Middle frontal gyrus (tissue), 1 donor: ENCODE data around the gene METTL26.

ENCODE experiments used
- DNase-seq: peaks from one replicate; pipeline ENCODE4 v3.0.0-alpha.2; 2015; ENCODE audit warnings: low spot score; ENCODE audit errors: extremely low spot score

METTL26 gene

GRCh38 chr16:625977-626765 is 9.9 kb downstream of the METTL26 start:
- no peak for DNase-seq

DNA sequence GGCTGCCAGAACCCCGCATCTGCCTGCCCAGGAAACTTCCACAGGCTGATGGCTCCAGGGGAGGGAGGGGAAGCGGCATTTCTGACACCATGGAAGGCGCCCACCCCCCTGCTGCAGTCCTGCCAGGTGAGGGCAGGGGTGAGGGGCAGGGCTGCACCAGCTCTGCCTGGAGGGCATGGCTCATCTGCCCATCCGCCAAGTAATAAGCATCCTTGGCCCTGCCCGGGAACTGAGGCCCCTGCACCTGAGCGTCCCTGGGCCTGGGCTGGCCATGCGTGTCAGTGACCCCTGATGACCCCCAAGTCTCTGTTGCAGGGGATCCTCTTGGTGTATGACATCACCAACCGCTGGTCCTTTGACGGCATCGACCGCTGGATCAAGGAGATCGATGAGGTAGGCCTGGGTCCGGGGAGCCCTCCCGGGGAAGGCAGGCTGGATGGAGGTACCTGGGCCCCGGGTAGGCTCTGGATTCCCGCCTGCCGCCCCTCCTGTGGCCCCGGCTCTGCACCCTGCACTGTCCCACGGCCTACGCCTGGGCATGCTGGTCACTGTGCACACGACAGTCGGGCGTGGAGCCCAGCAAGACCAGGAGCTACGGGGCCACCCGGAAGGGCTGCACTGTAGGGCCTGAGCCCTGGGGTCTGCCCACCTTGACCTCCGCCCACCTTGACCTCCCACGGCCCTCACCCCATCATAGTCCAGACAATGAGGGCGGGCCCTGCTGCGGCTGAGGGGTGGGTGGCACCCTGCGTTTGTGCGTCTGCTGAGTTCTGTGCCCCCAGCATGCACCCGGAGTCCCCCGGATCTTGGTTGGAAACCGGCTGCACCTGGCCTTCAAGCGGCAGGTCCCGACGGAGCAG is 10.8 kb downstream of the METTL26 start:
- DNase-seq = no peak

GRCh38 chr16:624526-625070 is 11.5 kb downstream of the METTL26 start:
- no peak for DNase-seq

- DNase-seq = no peak
Measured at GRCh38 chr16:622920-623280, 13.2 kb downstream of the METTL26 start.

DNA sequence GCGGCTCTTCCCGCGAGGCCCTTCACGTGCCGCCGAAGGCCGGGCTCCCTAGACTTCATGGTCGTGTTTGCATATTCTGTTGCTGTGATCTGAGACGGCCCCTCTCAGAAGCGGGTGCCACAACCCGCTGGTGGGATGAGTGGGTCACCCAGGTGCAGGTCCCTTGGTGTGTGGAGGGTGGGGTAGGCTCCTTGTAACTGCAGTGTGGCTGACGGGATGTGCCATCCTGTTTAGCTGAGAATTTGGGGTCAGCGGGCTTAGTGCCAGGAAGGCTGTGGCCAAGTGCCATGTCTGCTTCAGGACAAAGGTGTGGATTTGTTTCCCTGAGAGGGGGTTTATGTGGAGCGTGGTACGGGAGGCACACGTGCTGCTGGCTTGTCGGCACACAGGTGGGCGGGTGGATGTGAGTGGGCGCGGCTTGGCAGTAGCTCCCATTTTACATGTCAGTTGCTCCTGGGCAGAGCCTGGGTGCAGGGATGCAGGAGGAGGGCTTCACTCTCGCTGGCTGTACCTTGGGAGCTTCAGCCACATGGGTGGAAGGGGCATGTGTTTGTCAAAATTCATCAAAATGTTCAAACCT is 14.5 kb downstream of the METTL26 start:
- DNase-seq = no peak

- no peak for DNase-seq
Measured at GRCh38 chr16:620700-621525, 15.2 kb downstream of the METTL26 start.

GRCh38 chr16:619476-620100 is 16.5 kb downstream of the METTL26 start:
- DNase-seq = no peak

DNA sequence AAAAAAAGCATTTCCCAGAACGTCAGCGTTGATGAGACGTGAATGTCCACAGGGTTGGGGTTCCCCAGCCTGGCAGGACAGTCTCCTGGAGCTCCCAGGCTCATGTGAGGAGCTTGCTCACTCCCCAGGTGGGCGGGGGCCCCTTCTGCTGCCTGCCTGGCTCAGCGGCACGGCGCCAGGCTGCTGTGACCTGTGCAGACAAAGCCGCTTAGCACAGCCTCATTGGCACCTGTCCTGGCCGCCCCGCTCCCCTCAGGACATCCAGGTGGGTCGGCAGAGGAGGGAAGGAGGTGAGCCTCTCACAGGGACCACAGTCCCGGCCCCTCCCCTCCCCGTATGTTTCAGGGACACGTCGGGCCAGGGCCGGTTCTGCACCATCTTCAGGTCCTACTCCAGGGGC is 18.2 kb downstream of the METTL26 start:
- no peak for DNase-seq

DNA sequence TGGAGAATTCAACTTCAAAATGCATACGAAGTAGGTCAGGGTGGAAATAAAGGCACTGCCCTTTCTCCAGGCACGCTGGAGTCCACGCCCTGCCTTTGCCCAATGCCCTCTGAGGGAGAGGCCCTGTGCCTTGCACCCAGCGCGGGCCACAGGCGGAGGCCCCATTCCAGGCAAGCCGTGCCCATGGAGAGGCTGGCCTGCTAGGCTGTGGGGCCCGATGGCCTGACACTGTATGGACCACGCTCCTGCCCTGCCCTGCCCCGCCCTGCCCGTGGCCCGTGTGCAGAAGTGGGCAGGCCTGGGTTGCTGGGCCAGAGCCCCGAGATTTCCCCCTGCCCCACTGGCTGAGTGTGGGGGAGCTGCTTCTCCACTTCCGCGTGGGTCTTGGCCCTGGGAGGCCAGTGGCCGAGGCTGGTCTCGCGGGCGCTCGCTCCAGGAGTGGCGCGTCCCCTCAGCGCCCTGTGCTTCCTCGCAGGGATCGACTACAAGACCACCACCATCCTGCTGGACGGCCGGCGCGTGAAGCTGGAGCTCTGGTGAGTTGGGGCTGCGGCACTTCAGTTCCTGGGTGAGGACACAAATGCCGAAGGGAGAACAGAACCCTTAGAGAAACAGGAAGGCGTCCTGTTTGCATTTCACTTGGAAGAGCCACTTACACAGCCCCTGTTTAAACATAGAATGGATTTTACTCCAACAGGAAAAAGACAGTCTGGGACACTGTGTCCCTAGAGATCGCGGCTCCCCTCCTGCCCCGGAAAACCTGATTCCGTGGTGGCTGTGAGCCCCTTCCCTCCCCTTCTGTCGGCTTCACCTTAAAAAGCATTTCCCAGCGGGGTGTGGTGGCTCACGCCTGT is 19.1 kb downstream of the METTL26 start:
- DNase-seq = no peak

- no peak for DNase-seq
Measured at GRCh38 chr16:615122-615521, 21.0 kb downstream of the METTL26 start.

DNA sequence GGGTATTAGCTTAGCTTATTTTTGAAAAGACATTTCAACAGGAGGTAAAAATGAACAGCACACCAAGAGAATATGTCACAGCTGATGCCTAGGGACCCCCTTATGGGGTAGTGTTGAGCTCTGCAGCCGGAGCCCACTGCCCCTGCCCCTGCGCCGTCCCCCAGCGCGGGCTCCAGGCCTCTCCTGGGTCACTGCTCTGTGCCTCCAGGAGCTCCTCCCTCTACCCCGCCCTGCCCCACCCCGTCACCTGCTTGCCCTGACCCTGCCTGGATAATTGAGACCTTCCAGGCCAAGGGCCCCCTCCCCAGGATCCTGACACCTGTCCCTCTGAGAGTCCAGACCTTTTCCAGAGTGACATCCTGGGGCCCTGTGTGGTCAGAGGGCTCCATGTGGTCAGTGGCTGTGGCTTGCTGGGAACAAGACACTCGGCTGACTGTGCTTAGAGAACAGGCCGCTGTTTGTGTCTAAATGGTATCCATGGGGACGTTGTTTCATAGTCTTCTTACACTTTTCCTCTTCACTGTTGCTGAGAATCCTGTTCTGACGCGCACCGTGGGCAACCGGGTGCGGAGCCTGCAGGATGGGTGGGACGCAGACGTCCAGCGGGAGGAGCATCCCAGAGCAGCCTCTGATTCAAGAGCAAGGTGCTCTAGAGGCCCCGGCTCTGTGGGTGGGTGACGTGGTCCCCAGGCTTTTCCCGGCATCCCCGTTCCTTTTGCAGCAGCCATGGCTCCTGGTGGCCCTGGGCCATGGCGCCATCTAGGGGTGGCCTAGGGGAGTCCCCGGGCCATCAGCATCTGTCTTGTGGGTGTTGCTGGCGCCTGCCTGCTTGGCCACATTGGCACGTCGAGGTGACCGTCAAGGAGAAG is 25.4 kb downstream of the METTL26 start:
- DNase-seq = no peak

- DNase-seq = no peak
Measured at GRCh38 chr16:609984-610383, 26.1 kb downstream of the METTL26 start.

DNA sequence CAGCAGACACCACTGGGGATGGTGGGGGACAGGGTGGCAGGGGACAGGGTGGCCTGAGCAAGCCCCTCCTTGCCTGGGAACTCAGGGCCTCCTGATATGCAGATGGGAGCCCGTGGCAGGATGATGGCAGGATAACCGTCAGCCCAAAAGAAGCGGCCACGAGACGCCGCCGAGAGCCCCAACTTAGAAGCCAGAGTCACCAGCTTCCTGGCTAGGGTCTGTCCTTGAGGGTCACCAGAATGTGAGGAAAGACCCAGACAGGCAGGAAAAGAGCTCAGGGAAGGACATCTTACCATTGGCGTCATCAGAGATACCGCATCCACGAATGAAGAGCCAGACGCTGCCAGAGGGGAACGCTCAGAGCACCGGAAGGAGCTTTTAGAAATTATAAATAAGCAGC is 26.8 kb downstream of the METTL26 start:
- DNase-seq = no peak

DNA sequence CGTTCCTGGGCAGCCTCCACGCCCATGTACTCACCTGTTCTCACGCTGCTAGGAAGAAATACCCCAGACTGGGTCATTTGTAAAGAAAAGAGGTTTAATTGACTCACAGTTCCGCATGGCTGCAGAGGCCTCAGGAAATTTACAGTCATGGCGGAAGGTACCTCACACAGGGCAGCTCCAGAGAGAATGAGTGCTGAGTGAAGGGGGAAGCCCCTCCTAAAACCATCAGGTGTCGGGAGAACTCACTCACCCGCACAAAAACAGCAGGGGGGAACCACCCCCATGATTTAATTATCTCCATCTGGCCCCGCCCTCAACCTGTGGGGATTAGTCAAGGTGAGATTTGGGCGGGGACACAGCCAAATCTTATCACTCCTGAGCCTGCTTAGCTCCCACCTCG is 28.1 kb downstream of the METTL26 start:
- no peak for DNase-seq

DNA sequence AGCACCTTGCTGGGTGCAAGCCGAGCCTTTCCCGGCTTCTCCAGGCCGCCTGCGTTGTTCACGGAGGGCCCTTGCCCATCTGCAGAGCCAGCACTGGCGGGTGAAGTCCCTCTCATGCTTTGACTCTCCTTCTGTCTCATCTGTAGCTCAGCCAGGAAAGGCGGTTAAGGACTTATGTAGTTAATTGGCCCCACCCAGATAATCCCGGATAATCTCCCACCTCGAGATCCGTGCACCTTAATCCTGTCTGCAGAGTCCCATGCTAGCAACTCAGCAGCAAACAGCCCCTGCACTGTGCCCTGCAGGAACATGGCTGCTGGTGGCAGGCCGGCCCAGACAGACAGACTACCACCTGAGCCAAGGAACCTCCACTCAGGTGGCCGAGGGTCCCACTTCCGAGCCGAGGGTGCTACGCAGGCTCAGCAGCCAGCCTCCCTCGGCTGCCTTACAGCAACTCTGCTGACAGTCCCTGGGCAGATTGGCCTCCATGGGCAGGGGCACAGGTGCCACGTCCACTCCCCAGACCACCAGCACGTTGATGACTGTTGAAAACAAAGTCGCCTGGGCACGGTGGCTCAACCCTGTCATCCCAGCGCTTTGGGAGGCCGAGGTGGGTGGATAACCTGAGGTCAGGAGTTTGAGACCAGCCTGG is 29.3 kb downstream of the METTL26 start:
- no peak for DNase-seq

- DNase-seq = no peak
Measured at GRCh38 chr16:603933-604332, 32.2 kb downstream of the METTL26 start.

GRCh38 chr16:600781-601180 is 35.3 kb downstream of the METTL26 start:
- DNase-seq = no peak
